CD8-positive, alpha-beta memory T cell (primary cell): ENCODE results near the gene EIF4ENIF1. TPM values are rescaled to one million over a fixed set of nuclear protein-coding genes. Genes with fewer than 3 reads are reported as not detected.
"Not testable (repeated sequence)": the region's sequence is repeated elsewhere in the genome, so short reads cannot be mapped to it uniquely, and the experiment has no call there.

Experiments used
- CTCF ChIA-PET: fragments of 350-600 bp; sonication (Branson Sonifier 250); formaldehyde crosslinking; loops from one replicate; lab custom pipeline; 2021; ENCODE audit warnings: antibody characterized with exemption; lab: Charles Lee
- POLR2A ChIA-PET: fragments of 350-600 bp; sonication (Branson Sonifier 250); formaldehyde crosslinking; loops from one replicate; lab custom pipeline; 2021; ENCODE audit warnings: antibody characterized with exemption; lab: Charles Lee
- DNase-seq, 5 donors: peaks; one replicate each; pipeline versions ENCODE4 v3.0.0 to v3.0.0-alpha.2; 2020 to 2022; ENCODE audit warnings: mixed read lengths in 1 of 5
- H3K27ac ChIP-seq: one replicate; pipeline ENCODE4 v1.7.0; 2013; ENCODE audit warnings: low read depth, mild to moderate bottlenecking, low read length, moderate library complexity
- H3K27me3 ChIP-seq: 2 replicates; pipeline ENCODE4 v1.7.0; 2013; ENCODE audit warnings: low read length, mild to moderate bottlenecking; ENCODE audit not compliant: insufficient read depth, poor library complexity, severe bottlenecking
- H3K36me3 ChIP-seq: 2 replicates; pipeline ENCODE4 v1.7.0; 2013; ENCODE audit warnings: mild to moderate bottlenecking, low read length, moderate library complexity; ENCODE audit not compliant: insufficient read depth
- H3K4me1 ChIP-seq: 2 replicates; pipeline ENCODE4 v1.7.0; 2013; ENCODE audit warnings: mild to moderate bottlenecking, low read length, moderate library complexity; ENCODE audit not compliant: insufficient read depth
- H3K4me3 ChIP-seq: 2 replicates; pipeline ENCODE4 v1.7.0; 2013; ENCODE audit warnings: mild to moderate bottlenecking, low read length
- H3K9me3 ChIP-seq: 2 replicates; pipeline ENCODE4 v1.7.0; 2013; ENCODE audit warnings: mild to moderate bottlenecking, low read length
- H3K27ac Mint-ChIP-seq, 8 donors: one replicate each; pipeline ENCODE4 v1.8.0; 2020 to 2021; ENCODE audit warnings: mixed read lengths in 8 of 8, mild to moderate bottlenecking in 6 of 8, inconsistent platforms in 3 of 8, moderate library complexity in 3 of 8
- H3K27me3 Mint-ChIP-seq, 2 donors: one replicate each; pipeline ENCODE4 v1.8.0; 2020 to 2021; ENCODE audit warnings: mixed read lengths in 2 of 2, mild to moderate bottlenecking in 1 of 2, moderate library complexity in 1 of 2
- H3K36me3 Mint-ChIP-seq, 3 donors: one replicate each; pipeline ENCODE4 v1.8.0; 2020 to 2021; ENCODE audit warnings: mixed read lengths in 3 of 3, inconsistent platforms in 1 of 3, mild to moderate bottlenecking in 1 of 3
- H3K4me1 Mint-ChIP-seq, 3 donors: one replicate each; pipeline ENCODE4 v1.8.0; 2020 to 2021; ENCODE audit warnings: mixed read lengths in 3 of 3, inconsistent platforms in 1 of 3, mild to moderate bottlenecking in 1 of 3
- H3K4me3 Mint-ChIP-seq, 7 donors: one replicate each; pipeline ENCODE4 v1.8.0; 2020 to 2021; ENCODE audit warnings: mixed read lengths in 7 of 7, mild to moderate bottlenecking in 6 of 7, moderate library complexity in 4 of 7, inconsistent platforms in 2 of 7
- H3K9me3 Mint-ChIP-seq, 5 donors: one replicate each; pipeline ENCODE4 v1.8.0; 2020 to 2022; ENCODE audit warnings: mixed read lengths in 5 of 5, mild to moderate bottlenecking in 3 of 5, moderate library complexity in 2 of 5, inconsistent platforms in 1 of 5
- polyA plus RNA-seq: library from polyadenylated mRNA; unstranded; fragments of 300-500 nt; fragmentation: Illumina TruSeq; gene quantifications from one replicate; pipeline ENCODE4 v1.2.3, GENCODE V29; 2021
- total RNA-seq, 2 experiments: library from RNA; stranded (reverse); gene quantifications; one replicate each; pipeline ENCODE4 v1.2.3, GENCODE V29; 2021

Gene EIF4ENIF1
- total and polyA plus RNA-seq, 3 experiments from 2014 or later: 14.0 to 53.5 (median 52.1) TPM

DNA sequence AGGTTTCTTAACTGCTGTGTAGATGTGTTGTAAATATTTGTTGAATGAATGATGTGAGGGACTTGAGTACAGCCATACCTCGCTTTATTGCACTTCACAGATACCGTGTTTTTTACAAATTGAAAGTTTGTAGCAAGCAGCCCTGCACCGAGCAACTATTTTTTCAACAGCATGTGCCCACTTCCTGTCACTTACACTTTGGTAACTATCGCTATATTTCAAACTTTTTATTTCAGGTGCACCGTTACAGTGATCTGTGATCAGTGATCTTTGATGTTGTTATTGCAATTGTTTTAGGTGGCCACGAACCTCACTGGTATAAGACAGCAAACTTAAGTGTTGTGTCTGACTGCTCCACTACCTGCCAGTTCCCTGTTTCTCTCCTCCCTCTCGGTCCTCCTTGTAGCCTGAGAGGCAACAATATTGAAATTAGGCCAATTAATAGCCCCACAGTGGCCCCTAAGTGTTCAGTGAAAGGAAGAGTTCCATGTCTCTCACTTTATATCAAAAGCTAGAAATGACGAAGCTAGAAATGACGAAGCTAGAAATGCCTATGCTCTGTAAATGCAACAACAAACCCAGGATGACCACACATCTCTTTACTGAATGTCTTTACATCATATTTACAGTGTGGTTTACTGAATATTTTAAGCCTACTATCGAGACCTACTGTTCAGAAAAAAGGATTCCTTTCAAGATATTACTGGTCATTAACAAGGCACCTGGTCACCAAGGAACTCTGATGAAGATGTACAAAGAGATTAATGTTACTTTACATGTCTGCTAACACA is 7.7 kb upstream of the EIF4ENIF1 start:
- Histone ChIP-seq H3K36me3 (peaks cover 8% of the 10 kb centered on the region), H3K9me3 (no peaks in the 10 kb centered on the region), H3K4me1 (peaks cover 41% of the 10 kb centered on the region), H3K4me3 (peak overlapping the region; percentile 84), H3K27ac (peak overlapping the region; percentile 84), H3K27me3 (no peaks in the 10 kb centered on the region)
- Mint-ChIP-seq H3K9me3 (no peaks in the 10 kb centered on the region), H3K27ac (peak overlapping the region; percentile 88 to 99 (median 95)), H3K27me3 (peaks cover 0 to 4% of the 10 kb centered on the region in 2 donors), H3K4me3 (peak overlapping the region; percentile 85 to 98 (median 97)), H3K36me3 (peaks cover 0 to 37% (median 0%) of the 10 kb centered on the region in 3 donors), H3K4me1 (peaks cover 33 to 55% (median 46%) of the 10 kb centered on the region in 3 donors)
- ChIA-PET CTCF (interaction anchor here (0.6 to 1.0 kb wide), 2 partner anchors 18 to 100 kb away, joined by 3 read pairs; no protein-coding TSS in a partner anchor), POLR2A (no interaction called here)
- DNase-seq: peak in 4 of 5 donors; percentile 6 to 81 (median 59)

DNA sequence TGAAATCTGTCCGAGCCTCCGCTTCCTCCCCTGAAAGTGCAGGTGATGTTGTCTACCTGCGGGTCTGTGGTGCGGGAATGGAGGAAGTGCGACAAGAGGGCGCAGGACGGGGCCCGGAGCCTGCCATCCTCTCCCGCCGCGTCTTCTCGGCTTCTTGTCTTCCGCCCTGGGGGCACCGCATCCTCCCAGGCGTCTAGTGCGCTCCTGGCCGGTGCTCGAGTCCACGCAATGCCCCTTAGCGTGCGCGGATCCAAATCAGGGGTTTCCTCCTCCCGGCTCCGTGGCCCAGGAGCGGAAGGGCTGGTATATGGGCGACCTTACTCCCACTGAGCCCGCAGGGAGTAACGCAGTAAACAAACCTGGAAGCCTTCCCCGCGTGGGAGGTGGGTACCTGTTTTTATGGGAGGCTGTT is 7.1 kb upstream of the EIF4ENIF1 start:
- peaks cover 0 to 4% of the 10 kb centered on the region in 2 donors for H3K27me3 Mint-ChIP-seq
- H3K4me1 Mint-ChIP-seq: peaks cover 30 to 49% (median 44%) of the 10 kb centered on the region in 3 donors
- Histone ChIP-seq H3K27ac (peak overlapping the region; percentile 84), H3K27me3 (no peaks in the 10 kb centered on the region), H3K36me3 (peaks cover 4% of the 10 kb centered on the region), H3K4me3 (peak overlapping the region; percentile 84), H3K4me1 (peaks cover 39% of the 10 kb centered on the region), H3K9me3 (no peaks in the 10 kb centered on the region)
- H3K9me3 Mint-ChIP-seq: no peaks in the 10 kb centered on the region
- ChIA-PET CTCF (interaction anchor here (1.1 kb wide), 1 partner anchor 134 kb away, joined by 4 read pairs; no protein-coding TSS in a partner anchor), POLR2A (interaction anchor here (1.0 kb wide), 1 partner anchor 150 kb away, joined by 3 read pairs; no protein-coding TSS in a partner anchor)
- peak overlapping the region; percentile 85 to 98 (median 97) for H3K4me3 Mint-ChIP-seq
- H3K27ac Mint-ChIP-seq: peak overlapping the region; percentile 88 to 99 (median 95)
- peaks cover 0 to 33% (median 0%) of the 10 kb centered on the region in 3 donors for H3K36me3 Mint-ChIP-seq
- DNase-seq: peak in 3 of 5 donors; percentile 32 to 63 (median 35)

DNA sequence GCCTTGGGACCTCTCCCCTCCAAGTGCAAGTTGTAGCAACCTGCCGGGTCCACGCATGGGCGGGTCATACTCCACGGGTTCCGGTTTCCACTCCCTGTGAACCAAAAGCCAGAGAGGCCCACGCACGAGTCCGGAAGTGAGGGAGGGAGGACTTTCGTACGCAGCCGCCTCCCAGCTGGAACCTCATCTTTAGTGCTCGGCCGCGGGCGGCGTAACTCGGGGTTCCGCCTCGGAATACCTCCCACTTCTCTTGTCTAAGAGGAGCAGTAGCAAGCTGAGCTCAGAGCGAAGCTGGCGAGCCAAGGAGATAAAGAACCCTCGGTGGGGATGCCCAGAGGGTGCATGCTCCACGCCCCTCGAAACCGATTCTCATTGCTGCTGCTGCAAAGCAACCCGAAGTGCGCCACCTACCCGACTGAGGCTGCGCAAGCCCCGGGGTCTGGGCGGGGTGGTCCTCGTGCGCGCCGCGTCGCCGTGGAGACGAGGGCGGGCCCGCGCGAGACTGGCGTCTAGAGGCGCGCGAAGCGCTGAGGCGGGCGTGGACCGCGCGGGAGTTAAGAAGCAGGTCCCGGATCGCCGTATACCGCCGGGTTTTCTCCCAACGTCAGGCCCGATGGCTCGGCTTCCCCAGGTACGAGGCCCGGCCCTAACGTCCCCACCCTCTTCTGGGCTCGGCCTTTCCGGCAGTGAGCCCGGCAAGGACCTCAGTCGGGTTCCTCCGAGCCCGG is 6.5 kb upstream of the EIF4ENIF1 start, which contains the start of gene SFI1:
SFI1 (plus strand) TSS at position 530 of the 728 bp plus-strand sequence. CDS start 11,749 bp downstream, outside the sequence.
- H3K27ac Mint-ChIP-seq: peak within 1 kb of the TSS; percentile 88 to 99 (median 95)
- ChIA-PET CTCF (interaction anchor here (1.1 kb wide), 1 partner anchor 135 kb away, joined by 4 read pairs; no protein-coding TSS in a partner anchor), POLR2A (interaction anchor here (0.7 to 1.0 kb wide), 2 partner anchors 134 to 149 kb away, joined by 3 read pairs; no protein-coding TSS in a partner anchor)
- Histone ChIP-seq H3K36me3 (no peaks in the 10 kb centered on the region), H3K9me3 (no peaks in the 10 kb centered on the region), H3K27me3 (no peaks in the 10 kb centered on the region), H3K27ac (peak within 1 kb of the TSS; percentile 84), H3K4me1 (peaks cover 39% of the 10 kb centered on the region), H3K4me3 (peak within 1 kb of the TSS; percentile 84)
- no peaks in the 10 kb centered on the region for H3K9me3 Mint-ChIP-seq
- peak; percentile 93 to 98 (median 95) for DNase-seq
- H3K27me3 Mint-ChIP-seq: peaks cover 0 to 4% of the 10 kb centered on the region in 2 donors
- peak within 1 kb of the TSS; percentile 85 to 98 (median 97) for H3K4me3 Mint-ChIP-seq
- H3K36me3 Mint-ChIP-seq: peaks cover 0 to 27% (median 0%) of the 10 kb centered on the region in 3 donors
- peaks cover 33 to 48% (median 43%) of the 10 kb centered on the region in 3 donors for H3K4me1 Mint-ChIP-seq

DNA sequence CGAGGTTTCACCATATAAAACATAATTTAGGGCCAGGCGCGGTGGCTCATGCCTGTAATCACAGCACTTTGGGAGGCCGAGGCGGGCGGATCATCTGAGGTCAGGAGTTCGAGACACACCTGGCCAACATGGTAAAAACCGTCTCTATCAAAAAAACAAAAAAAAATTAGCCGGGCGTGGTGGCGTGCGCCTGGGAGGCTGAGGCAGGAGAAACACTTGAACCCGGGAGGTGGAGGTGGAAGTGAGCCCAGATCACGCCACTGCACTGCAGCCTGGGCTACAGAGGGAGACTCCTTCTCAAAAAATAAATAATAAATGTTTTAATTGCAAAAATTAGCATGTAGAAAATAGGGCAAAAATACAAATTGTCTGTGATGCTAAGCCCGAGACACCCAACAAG is 5.7 kb upstream of the EIF4ENIF1 start:
- Histone ChIP-seq H3K4me3 (peak overlapping the region; percentile 84), H3K27me3 (no peaks in the 10 kb centered on the region), H3K27ac (peak overlapping the region; percentile 84), H3K36me3 (no peaks in the 10 kb centered on the region), H3K4me1 (peaks cover 46% of the 10 kb centered on the region), H3K9me3 (no peaks in the 10 kb centered on the region)
- CTCF ChIA-PET: interaction anchor here (1.1 kb wide), 1 partner anchor 135 kb away, joined by 4 read pairs; no protein-coding TSS in a partner anchor
- peaks cover 41 to 52% (median 52%) of the 10 kb centered on the region in 3 donors for H3K4me1 Mint-ChIP-seq
- peaks cover 0 to 26% (median 0%) of the 10 kb centered on the region in 3 donors for H3K36me3 Mint-ChIP-seq
- DNase-seq: no peak
- H3K4me3 Mint-ChIP-seq: peak overlapping the region; percentile 85 to 98 (median 97)
- POLR2A ChIA-PET: interaction anchor here (0.7 kb wide), 1 partner anchor 135 kb away, joined by 3 read pairs; no protein-coding TSS in a partner anchor
- H3K27ac Mint-ChIP-seq: peak overlapping the region in 7 of 8 donors; percentile 88 to 96 (median 95)
- no peaks in the 10 kb centered on the region for H3K9me3 Mint-ChIP-seq
- H3K27me3 Mint-ChIP-seq: peaks cover 0 to 4% of the 10 kb centered on the region in 2 donors

DNA sequence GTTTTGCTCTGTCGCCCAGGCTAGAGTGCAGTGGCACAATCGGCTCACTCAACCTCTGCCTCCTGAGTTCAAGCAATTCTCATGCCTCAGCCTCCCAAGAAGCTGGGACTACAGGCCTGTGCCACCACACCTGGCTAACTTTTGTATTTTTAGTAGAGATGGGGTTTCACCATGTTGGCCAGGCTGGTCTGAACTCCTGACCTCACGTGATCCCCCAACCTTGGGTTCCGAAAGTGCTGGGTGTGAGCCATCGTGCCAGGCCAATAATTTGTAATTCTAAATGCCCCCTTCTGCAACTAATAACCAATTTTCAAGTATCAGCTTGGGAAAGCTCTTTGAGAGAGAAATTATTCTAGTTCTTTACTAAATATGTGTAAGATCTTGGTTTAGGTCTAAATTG is 3.7 kb upstream of the EIF4ENIF1 start:
- POLR2A ChIA-PET, H3K9me3 ChIP-seq, H3K27me3 ChIP-seq, H3K27me3 Mint-ChIP-seq, H3K4me3 ChIP-seq, H3K36me3 ChIP-seq, H3K9me3 Mint-ChIP-seq, CTCF ChIA-PET, DNase-seq, H3K27ac ChIP-seq: not testable (repeated sequence)
- H3K27ac Mint-ChIP-seq: peak overlapping the region in 6 of 8 donors; percentile 24 to 78 (median 48)
- H3K36me3 Mint-ChIP-seq: peaks cover 0 to 27% (median 0%) of the 10 kb centered on the region in 3 donors
- H3K4me3 Mint-ChIP-seq: peak overlapping the region in 3 of 7 donors; percentile 0 to 61 (median 29)
- peaks cover 39 to 49% (median 48%) of the 10 kb centered on the region in 3 donors for H3K4me1 Mint-ChIP-seq
- H3K4me1 ChIP-seq: peaks cover 44% of the 10 kb centered on the region

DNA sequence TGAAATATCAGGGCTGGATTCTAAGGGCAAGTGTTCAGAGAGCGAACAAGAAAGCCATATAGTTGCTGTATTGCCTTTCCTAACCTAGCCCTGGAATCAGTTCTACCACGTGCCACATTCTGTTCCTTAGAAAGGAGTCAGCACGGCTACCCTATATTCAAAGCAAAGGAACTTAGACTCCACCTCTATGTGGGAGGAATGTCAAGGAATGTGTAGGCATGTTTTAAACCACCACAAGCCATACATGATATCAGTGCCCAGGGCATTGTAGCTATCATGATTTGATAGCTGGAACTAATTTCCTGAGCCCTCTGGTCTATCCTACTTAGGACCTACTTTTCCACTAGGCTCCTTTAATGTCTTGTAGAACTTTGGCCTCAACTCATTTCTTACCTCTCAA is 2.5 kb upstream of the EIF4ENIF1 start:
- Mint-ChIP-seq H3K36me3 (peaks cover 0 to 25% (median 0%) of the 10 kb centered on the region in 3 donors), H3K9me3 (no peaks in the 10 kb centered on the region), H3K27ac (peak overlapping the region in 6 of 8 donors; percentile 43 to 95 (median 70)), H3K27me3 (peaks cover 0 to 4% of the 10 kb centered on the region in 2 donors), H3K4me3 (peak overlapping the region in 2 of 7 donors; percentile 55 to 76), H3K4me1 (peaks cover 37 to 47% (median 43%) of the 10 kb centered on the region in 3 donors)
- POLR2A ChIA-PET: no interaction called here
- H3K27me3 ChIP-seq: no peaks in the 10 kb centered on the region
- H3K9me3 ChIP-seq: no peaks in the 10 kb centered on the region
- H3K4me1 ChIP-seq: peaks cover 42% of the 10 kb centered on the region
- H3K36me3 ChIP-seq: no peaks in the 10 kb centered on the region
- CTCF ChIA-PET: interaction anchor here (1.2 to 1.4 kb wide), 2 partner anchors 39 to 170 kb away, joined by 3 to 5 read pairs; partner anchors contain the start of gene PISD
- no peak overlapping the region for H3K27ac ChIP-seq
- no peak overlapping the region for H3K4me3 ChIP-seq
- no peak for DNase-seq
